Mucosa of stomach (tissue), 1 donor: ENCODE results near the gene SPEG.

Source experiments
- H3K27me3 ChIP-seq: one replicate; pipeline ENCODE4 v1.7.0; 2013; ENCODE audit warnings: mild to moderate bottlenecking, low read length; ENCODE audit not compliant: control insufficient read depth, insufficient read depth
- H3K36me3 ChIP-seq: one replicate; pipeline ENCODE4 v1.7.0; 2013; ENCODE audit warnings: low read length; ENCODE audit not compliant: control insufficient read depth, insufficient read depth
- H3K4me1 ChIP-seq: one replicate; pipeline ENCODE4 v1.7.0; 2013; ENCODE audit warnings: mild to moderate bottlenecking, low read length; ENCODE audit not compliant: control insufficient read depth, insufficient read depth
- H3K4me3 ChIP-seq: one replicate; pipeline ENCODE4 v1.7.0; 2013; ENCODE audit warnings: low read length
- H3K9ac ChIP-seq: one replicate; pipeline ENCODE4 v1.7.0; 2013; ENCODE audit warnings: mild to moderate bottlenecking, low read length, moderate library complexity
- H3K9me3 ChIP-seq: one replicate; pipeline ENCODE4 v1.7.0; 2013; ENCODE audit warnings: mild to moderate bottlenecking, low read length, moderate library complexity; ENCODE audit not compliant: control insufficient read depth
- donor health status: Pancreatic carcinoma.

Gene SPEG

DNA sequence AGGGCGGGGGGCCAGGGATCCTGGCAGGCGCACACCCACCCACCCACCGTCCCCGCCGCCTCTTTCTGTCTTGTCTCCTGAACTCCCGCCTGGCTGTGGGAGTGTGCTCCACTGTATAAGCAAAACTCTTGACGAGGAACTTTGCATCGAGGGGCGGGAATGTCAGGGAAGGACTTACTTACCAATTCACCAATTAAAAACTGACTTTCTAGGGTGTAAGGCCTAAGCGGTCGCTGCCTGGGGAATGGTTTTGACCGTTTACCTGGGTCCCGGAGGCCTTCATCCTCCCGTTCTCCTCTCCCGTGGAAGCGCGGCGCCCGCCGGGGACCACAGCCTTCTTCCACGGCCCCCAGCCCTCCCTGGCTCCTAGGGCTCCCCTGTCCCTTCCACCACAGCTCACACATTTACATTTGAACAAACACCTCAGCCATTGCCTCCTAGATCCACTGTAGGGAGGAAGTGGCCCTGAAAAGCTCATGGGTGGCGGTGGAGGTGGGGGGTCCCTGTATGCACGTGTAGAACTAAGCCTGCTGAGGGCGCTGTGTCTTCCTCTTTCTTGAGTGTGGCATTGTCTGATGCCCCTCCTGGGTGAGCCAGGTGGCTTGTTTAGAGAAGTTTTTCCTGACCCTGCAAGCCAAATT, 88.5 kb downstream of the SPEG start:
- Histone ChIP-seq H3K36me3 (no peaks in the 10 kb centered on the region), H3K27me3 (peaks cover 83% of the 10 kb centered on the region), H3K9me3 (no peaks in the 10 kb centered on the region), H3K4me3 (no peak overlapping the region), H3K4me1 (no peaks in the 10 kb centered on the region), H3K9ac (no peak overlapping the region)

DNA sequence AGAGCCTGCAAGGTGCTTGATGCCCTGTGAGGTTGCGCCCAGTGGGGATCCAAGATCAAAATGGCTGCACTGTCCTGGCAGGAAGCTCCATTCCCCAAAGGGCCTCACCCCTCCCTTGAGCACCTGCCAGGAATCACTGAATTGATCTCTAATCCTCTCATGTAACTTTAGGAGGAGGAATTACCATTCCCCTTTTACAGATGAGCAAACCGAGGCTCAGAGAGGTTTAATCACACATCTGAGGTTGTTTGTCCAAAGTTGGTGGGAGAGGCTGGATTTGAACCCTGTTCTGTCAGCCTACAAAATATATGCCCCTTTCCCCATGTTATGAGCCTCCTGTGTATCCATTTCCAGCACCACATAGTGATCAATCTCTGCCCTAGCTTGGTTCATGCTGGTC, 90.2 kb downstream of the SPEG start:
- H3K4me3 ChIP-seq = no peak overlapping the region
- H3K9ac ChIP-seq = no peak overlapping the region
- peaks cover 90% of the 10 kb centered on the region for H3K27me3 ChIP-seq
- H3K9me3 ChIP-seq = no peaks in the 10 kb centered on the region
- no peaks in the 10 kb centered on the region for H3K4me1 ChIP-seq
- no peaks in the 10 kb centered on the region for H3K36me3 ChIP-seq

DNA sequence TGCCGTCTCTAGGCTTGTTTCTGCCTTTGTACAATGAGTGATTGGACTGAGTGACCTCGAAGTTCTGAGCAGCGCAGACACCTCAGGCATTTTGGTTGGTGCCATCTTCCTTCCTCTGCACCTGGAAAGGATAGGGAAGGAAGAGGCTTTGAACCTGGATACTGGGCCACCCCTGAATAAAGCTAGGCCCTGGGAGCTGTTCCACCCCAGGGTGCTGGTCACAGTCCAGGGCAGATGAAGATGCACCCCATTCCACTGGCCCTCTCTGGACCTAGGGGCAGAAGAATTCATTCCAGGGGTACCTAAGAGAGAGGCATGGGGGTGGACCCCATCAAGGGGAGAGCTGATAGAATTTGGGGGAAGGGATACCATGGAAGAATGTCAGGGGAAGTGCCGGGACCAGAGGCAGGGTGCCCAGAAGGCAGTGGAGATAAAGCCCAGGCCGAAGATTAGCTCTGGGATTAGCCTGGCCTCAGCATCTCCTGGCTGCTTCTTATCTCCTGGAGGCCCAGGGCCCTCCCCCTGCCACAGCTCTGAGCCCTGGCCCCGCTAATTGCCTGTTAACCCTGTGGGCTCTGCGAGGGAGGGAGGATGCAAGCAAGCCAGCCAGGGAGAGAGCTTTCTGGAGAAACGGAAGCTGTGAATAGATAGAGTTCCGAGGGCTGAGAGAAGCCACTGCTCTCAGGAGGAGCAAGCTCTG, 91.0 kb downstream of the SPEG start:
- H3K4me3 ChIP-seq = no peak overlapping the region
- H3K9ac ChIP-seq = no peak overlapping the region
- no peaks in the 10 kb centered on the region for H3K36me3 ChIP-seq
- H3K9me3 ChIP-seq = no peaks in the 10 kb centered on the region
- peaks cover 87% of the 10 kb centered on the region for H3K27me3 ChIP-seq
- no peaks in the 10 kb centered on the region for H3K4me1 ChIP-seq

DNA sequence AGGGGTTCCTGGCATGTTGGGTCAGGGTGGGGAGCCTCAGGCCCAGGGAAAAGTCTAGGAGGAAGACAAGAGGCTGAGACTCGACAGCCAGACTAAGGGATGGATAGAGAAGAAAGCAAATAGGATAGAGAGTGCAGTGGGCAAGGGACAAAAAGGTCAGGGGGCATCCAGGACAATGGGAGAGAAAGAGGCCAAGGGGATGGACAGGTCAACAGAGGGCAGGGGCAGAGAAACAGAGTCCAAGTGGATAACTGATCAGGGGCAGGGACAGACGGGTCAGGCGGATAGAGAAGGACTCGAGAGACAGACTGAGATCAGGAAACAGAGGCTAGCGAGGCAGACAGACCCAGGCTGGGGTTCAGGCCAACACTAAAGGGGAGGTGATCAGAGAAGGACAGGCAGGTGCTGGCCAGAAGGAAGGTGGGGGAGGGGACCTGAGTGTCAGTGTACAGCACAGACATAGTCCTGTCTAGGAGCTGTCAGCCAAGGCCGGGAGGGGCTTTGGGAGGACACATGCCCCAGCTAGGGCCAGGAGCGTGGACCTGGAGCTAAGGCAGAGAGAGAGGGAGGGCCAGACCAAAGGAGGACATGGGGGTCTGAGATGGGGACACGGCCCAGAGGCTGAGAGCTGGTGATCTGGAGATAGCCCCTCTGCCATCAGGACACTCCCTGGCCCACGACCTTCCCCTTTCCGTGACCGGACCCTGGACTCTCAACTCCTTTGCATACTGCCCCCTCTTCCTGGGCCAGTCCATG, 91.9 kb downstream of the SPEG start:
- H3K4me3 ChIP-seq = no peak overlapping the region
- no peaks in the 10 kb centered on the region for H3K36me3 ChIP-seq
- no peak overlapping the region for H3K9ac ChIP-seq
- H3K9me3 ChIP-seq = no peaks in the 10 kb centered on the region
- H3K27me3 ChIP-seq = peaks cover 78% of the 10 kb centered on the region
- no peaks in the 10 kb centered on the region for H3K4me1 ChIP-seq

DNA sequence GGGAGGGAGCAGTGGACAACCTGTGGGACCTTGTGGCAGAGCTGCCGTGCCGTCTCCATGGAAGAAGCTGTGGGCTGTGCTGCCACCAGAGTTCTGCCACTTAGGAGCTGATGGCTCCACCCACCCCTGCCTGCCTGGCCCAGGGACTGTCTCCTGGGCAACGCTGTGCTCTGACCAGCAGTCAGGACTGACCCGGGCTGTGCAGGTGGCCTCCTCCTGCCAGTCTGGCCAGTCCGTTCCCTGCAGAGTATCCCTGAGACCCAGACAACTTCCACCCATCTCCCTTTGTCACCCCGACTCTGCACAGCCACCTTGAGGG, 92.4 kb downstream of the SPEG start:
- H3K27me3 ChIP-seq = peaks cover 73% of the 10 kb centered on the region
- H3K9ac ChIP-seq = no peak overlapping the region
- H3K36me3 ChIP-seq = no peaks in the 10 kb centered on the region
- no peaks in the 10 kb centered on the region for H3K9me3 ChIP-seq
- H3K4me1 ChIP-seq = no peaks in the 10 kb centered on the region
- H3K4me3 ChIP-seq = no peak overlapping the region

DNA sequence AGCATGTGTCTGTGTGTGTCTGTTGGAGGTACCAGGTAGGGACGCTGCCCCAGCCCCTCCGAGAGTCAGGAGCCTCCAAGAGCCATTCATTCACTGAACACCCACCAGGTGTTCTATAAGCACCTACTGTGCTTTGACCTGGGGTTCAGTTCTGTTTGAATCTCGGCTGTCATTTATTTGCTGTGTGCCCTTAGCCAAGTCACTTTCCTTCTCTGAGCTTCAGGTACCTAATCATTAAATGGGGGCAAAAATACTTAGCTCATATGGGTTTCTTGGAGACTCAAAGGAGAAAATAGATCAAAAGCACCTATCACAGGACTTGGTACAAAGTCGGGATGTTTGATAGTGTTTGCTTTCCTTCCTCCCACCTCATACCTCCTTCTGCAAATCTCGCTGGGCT, 92.8 kb downstream of the SPEG start:
- no peaks in the 10 kb centered on the region for H3K36me3 ChIP-seq
- no peak overlapping the region for H3K4me3 ChIP-seq
- H3K4me1 ChIP-seq = no peaks in the 10 kb centered on the region
- H3K27me3 ChIP-seq = peaks cover 70% of the 10 kb centered on the region
- no peak overlapping the region for H3K9ac ChIP-seq
- H3K9me3 ChIP-seq = no peaks in the 10 kb centered on the region

DNA sequence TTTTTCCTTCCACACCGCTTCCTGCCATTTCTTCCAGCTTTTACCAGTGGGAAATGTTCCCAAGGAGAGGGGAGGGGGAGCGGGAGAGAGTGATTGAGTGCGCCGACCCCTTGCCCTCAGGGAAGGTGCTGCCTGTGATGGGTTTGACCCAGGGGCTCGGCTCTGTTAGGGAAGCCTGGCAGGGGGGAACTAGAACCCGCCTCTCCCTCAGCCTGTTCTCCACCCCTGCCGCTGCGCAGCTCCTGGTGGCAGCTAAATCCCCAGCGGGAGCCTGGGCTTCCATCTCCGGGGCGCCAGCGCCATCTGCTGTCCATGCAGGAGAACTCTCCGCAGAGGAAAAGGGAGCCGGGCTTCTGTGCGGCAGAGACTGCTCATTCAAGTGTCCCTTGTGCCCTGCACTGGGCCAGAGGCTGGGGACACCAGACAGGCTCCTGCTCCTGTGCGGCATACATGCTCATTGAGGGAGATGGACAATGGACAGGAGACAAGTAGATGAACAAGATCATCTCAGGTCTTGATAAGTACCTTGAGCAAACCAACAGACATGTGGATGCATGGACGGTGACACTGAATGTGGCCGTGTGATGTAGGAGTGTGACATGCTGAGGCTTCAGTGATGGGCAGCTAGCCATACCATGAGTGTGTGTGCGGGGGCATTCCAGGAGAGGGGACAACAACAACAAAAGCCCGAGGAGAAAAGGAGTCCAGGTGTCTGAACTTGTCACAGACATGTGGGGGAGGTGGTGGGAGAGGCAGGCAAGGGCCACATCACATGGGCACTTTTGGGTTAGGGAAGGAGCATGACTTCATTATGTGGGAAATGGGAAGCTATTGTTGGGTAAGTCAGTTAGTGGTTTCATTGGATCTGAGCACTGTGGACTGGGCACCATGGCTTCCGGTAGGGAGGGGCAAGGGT, 95.7 kb downstream of the SPEG start:
- H3K4me3 ChIP-seq = no peak overlapping the region
- H3K36me3 ChIP-seq = no peaks in the 10 kb centered on the region
- H3K4me1 ChIP-seq = no peaks in the 10 kb centered on the region
- no peak overlapping the region for H3K9ac ChIP-seq
- H3K27me3 ChIP-seq = peaks cover 42% of the 10 kb centered on the region
- no peaks in the 10 kb centered on the region for H3K9me3 ChIP-seq

DNA sequence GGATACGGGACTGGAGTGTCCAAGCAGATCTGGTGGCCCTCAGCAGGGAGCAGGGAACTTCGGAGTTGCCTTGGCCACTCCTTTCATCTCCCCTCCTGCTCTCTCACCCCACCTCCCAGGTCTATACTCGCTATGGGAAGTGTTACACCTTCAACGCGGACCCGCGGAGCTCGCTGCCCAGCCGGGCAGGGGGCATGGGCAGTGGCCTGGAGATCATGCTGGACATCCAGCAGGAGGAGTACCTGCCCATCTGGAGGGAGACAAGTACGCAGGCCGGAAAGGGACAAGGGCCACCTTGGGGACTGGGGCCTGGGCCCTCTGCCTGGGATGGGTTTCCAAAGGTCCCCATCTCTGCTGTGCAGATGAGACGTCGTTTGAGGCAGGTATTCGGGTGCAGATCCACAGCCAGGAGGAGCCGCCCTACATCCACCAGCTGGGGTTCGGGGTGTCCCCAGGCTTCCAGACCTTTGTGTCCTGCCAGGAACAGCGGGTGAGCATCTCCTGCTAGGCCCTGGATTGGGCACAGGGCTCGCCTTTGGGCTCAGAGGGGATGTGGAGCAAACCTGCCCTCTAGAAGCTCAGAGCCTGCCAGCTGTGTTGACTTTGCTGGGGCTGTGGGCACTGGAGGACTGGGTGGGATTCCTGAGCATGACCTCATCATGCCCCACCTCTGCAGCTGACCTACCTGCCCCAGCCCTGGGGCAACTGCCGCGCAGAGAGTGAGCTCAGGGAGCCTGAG, 97.2 kb downstream of the SPEG start:
- no peak overlapping the region for H3K9ac ChIP-seq
- H3K27me3 ChIP-seq = peaks cover 27% of the 10 kb centered on the region
- no peaks in the 10 kb centered on the region for H3K4me1 ChIP-seq
- no peak overlapping the region for H3K4me3 ChIP-seq
- H3K36me3 ChIP-seq = no peaks in the 10 kb centered on the region
- no peaks in the 10 kb centered on the region for H3K9me3 ChIP-seq

DNA sequence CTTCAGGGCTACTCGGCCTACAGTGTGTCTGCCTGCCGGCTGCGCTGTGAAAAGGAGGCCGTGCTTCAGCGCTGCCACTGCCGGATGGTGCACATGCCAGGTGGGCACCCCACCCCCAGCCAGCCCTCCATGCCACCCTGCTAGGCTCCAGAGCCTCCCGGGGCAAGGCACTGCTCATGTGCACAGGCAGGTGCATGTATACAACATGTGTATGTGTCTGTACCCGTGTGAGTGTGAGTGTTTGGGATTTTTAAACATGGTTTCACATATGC, 97.7 kb downstream of the SPEG start:
- Histone ChIP-seq H3K9me3 (no peaks in the 10 kb centered on the region), H3K36me3 (no peaks in the 10 kb centered on the region), H3K27me3 (peaks cover 22% of the 10 kb centered on the region), H3K4me3 (no peak overlapping the region), H3K4me1 (no peaks in the 10 kb centered on the region), H3K9ac (no peak overlapping the region)

DNA sequence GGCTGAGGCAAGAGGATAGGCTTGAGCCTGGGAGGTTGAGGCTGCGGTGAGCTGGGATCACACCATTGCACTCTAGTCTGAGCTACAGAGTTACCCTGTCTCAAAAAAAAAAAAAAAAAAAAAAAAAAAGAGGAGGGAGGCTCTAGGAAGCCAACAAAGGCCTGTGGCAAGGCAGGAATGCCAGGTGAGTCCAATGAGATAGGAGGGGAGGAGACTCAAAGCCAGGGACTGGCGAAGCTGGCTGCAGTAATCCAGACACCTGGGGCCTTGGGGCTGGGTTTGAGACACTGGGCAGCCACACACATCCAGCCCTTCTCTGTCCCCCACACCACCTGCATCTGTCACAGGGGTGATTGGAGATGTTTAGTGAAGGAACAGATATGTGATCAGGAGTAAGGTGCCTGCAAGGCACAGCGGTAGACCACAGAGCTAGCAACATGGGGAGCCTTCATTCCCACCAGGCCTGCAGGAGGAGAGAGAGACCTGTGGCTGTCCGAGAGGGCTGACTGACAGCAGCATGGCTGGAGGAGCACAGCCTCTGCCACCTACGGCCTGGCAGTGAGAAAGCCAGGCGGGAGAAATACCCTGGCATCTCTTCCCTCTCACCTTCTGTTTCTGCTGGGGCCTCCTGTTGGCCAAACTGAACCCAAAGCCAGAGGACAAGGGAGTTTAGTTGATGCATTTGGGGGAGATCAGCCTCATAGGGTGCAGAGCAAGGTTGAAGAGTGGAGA, 99.5 kb downstream of the SPEG start:
- Histone ChIP-seq H3K4me3 (no peak overlapping the region), H3K4me1 (no peaks in the 10 kb centered on the region), H3K9me3 (no peaks in the 10 kb centered on the region), H3K27me3 (peaks cover 10% of the 10 kb centered on the region), H3K9ac (no peak overlapping the region), H3K36me3 (no peaks in the 10 kb centered on the region)

DNA sequence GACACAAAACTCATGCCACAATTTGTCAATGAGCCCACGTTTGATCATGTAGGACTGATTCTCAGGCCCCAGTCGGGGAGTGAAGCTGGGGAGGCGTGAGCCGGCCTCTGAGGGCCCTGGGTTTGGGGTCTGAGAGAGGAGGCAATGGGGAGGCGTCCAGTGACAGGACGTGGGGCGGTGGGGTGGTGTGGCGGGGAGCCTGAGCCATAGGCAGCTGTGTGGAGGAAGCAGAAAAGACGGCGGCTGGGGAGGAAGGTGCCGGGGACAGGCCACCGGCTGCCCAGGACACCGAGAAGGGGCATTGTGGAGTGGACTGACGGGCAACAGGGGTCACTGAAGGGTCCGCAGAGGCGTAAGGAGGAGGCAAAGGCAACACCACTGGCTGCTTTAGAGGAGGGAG, 101.8 kb downstream of the SPEG start:
- no peaks in the 10 kb centered on the region for H3K36me3 ChIP-seq

More for the DNA sequence above, 101.8 kb downstream of the SPEG start:
- Histone ChIP-seq H3K4me3 (no peak overlapping the region), H3K9ac (no peak overlapping the region), H3K9me3 (no peaks in the 10 kb centered on the region), H3K4me1 (peaks cover 1% of the 10 kb centered on the region), H3K27me3 (no peaks in the 10 kb centered on the region)
